Measurements from ENCODE around the gene ECE2. TPM values are rescaled to one million over a fixed set of nuclear protein-coding genes. Genes with fewer than 3 reads are reported as not detected.

Gene ECE2
- total RNA-seq, 6 experiments from 2014 or later: not detected

Small RNAs within 50 kb of the gene (microRNA-seq; reads per million reads assigned to microRNA genes)
- not detected for gene MIR1224

Other genes starting within 250 kb of the ECE2 start
- gene HTR3D, start 244.3 kb upstream of the ECE2 start, total RNA-seq (2021; fragmentation: NEBNext Ultra II Directional; extraction: Animal tissue kit (Norgen Biotek cat#: 25700)): not detected
- gene HTR3C, start 223.0 kb upstream of the ECE2 start, total RNA-seq (2021; fragmentation: NEBNext Ultra II Directional; extraction: Animal tissue kit (Norgen Biotek cat#: 25700)): not detected
- not detected for gene HTR3E, start 179.0 kb upstream of the ECE2 start, total RNA-seq (2021; fragmentation: NEBNext Ultra II Directional; extraction: Animal tissue kit (Norgen Biotek cat#: 25700))
- 10 to 100 TPM; 27.5 to 33.1 (median 31.4) TPM for gene EIF2B5, start 140.7 kb upstream of the ECE2 start, total RNA-seq (2021; fragmentation: NEBNext Ultra II Directional; extraction: Animal tissue kit (Norgen Biotek cat#: 25700))
- gene DVL3, start 120.6 kb upstream of the ECE2 start, total RNA-seq (2021; fragmentation: NEBNext Ultra II Directional; extraction: Animal tissue kit (Norgen Biotek cat#: 25700)): 10 to 100 TPM; 59.2 to 73.5 (median 64.9) TPM
- gene AP2M1, start 101.2 kb upstream of the ECE2 start, total RNA-seq (2021; fragmentation: NEBNext Ultra II Directional; extraction: Animal tissue kit (Norgen Biotek cat#: 25700)): 100 to 1,000 TPM; 796 to 849 (median 832) TPM
- 10 to 100 TPM; 53.3 to 70.9 (median 63.4) TPM for gene ABCF3, start 89.8 kb upstream of the ECE2 start, total RNA-seq (2021; fragmentation: NEBNext Ultra II Directional; extraction: Animal tissue kit (Norgen Biotek cat#: 25700))
- not detected for gene VWA5B2, start 46.4 kb upstream of the ECE2 start, total RNA-seq (2021; fragmentation: NEBNext Ultra II Directional; extraction: Animal tissue kit (Norgen Biotek cat#: 25700))
- 10 to 100 TPM; 60.0 to 75.3 (median 69.5) TPM for gene ALG3, start 27.1 kb upstream of the ECE2 start, total RNA-seq (2021; fragmentation: NEBNext Ultra II Directional; extraction: Animal tissue kit (Norgen Biotek cat#: 25700))
- 1 to 10 TPM; 3.3 to 4.8 (median 3.7) TPM for gene EEF1AKMT4, start 26.4 kb upstream of the ECE2 start, total RNA-seq (2021; fragmentation: NEBNext Ultra II Directional; extraction: Animal tissue kit (Norgen Biotek cat#: 25700))
- gene CAMK2N2, start 14.5 kb upstream of the ECE2 start, total RNA-seq (2021; fragmentation: NEBNext Ultra II Directional; extraction: Animal tissue kit (Norgen Biotek cat#: 25700)): 1 to 10 TPM; 2.7 to 6.0 (median 3.4) TPM
- 100 to 1,000 TPM; 620 to 777 (median 730) TPM for gene PSMD2, start 23.2 kb downstream of the ECE2 start, total RNA-seq (2021; fragmentation: NEBNext Ultra II Directional; extraction: Animal tissue kit (Norgen Biotek cat#: 25700))
- 100 to 1,000 TPM; 522 to 605 (median 559) TPM for gene EIF4G1, start 38.6 kb downstream of the ECE2 start, total RNA-seq (2021; fragmentation: NEBNext Ultra II Directional; extraction: Animal tissue kit (Norgen Biotek cat#: 25700))
- gene FAM131A, start 61.6 kb downstream of the ECE2 start, total RNA-seq (2021; fragmentation: NEBNext Ultra II Directional; extraction: Animal tissue kit (Norgen Biotek cat#: 25700)): 10 to 100 TPM; 11.2 to 13.6 (median 11.9) TPM
- gene CLCN2, start 85.6 kb downstream of the ECE2 start, total RNA-seq (2021; fragmentation: NEBNext Ultra II Directional; extraction: Animal tissue kit (Norgen Biotek cat#: 25700)): 1 to 10 TPM; 3.4 to 5.1 (median 4.2) TPM
- gene POLR2H, start 85.7 kb downstream of the ECE2 start, total RNA-seq (2021; fragmentation: NEBNext Ultra II Directional; extraction: Animal tissue kit (Norgen Biotek cat#: 25700)): 10 to 100 TPM; 45.4 to 68.6 (median 50.1) TPM
- not detected for gene THPO, start 102.2 kb downstream of the ECE2 start, total RNA-seq (2021; fragmentation: NEBNext Ultra II Directional; extraction: Animal tissue kit (Norgen Biotek cat#: 25700))
- under 1 TPM in 4 of 6 experiments, not detected in 2; 0.09 to 0.31 (median 0.19) TPM for gene CHRD, start 104.0 kb downstream of the ECE2 start, total RNA-seq (2021; fragmentation: NEBNext Ultra II Directional; extraction: Animal tissue kit (Norgen Biotek cat#: 25700))

Measured in HFFc6 (cell line).